ENCODE data around the gene MSRB1. TPM values are rescaled to one million over a fixed set of nuclear protein-coding genes. Genes with fewer than 3 reads are reported as not detected.
"Not testable (repeated sequence)": the region's sequence is repeated elsewhere in the genome, so short reads cannot be mapped to it uniquely, and the experiment has no call there.

MSRB1 gene
- polyA plus RNA-seq, 10 donors = 17.6 to 40.8 (median 27.6) TPM

DNA sequence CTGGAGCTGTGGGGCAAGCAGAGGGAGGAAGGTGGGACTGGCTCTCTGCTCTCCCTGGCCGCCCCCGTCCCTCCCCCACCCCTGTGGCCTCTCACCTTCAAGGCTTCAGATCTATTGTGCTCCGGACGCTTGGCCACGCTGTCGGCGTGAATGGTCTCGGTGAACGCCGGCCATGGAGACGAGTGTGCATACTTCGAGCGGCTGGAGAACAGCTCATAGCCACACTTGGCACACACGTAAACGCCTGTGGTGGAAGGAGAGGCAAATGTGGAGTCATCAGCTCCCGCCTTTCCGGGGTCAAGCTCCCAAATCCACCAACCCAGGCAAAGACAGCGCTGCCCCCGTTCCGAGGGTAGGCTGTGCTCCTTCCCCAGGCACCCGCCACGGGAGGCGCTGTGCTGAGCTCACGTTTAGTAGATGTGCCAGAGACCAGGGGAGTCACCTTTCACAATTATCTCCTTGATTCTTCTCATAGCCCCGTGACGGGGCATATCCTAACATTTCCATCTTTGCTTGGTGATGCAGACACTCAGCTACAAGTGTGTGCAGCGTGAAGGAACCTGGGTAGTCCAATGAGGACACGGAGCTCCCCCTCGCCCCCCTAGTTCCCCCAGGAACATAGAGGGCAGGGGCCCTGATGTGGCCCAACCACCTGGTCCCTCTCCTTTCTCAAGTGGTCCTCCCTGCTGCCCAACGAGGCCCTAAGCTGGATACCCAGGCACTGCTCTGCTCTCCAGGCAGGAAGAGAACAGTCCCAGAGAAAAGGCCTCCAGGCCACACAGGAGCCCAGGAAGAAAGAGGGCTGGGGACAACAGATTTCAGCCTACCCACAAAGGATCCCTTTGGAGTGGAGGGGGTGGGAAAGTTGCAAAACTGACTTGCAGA, 1.6 kb downstream of the MSRB1 start:
- no peak for DNase-seq

DNA sequence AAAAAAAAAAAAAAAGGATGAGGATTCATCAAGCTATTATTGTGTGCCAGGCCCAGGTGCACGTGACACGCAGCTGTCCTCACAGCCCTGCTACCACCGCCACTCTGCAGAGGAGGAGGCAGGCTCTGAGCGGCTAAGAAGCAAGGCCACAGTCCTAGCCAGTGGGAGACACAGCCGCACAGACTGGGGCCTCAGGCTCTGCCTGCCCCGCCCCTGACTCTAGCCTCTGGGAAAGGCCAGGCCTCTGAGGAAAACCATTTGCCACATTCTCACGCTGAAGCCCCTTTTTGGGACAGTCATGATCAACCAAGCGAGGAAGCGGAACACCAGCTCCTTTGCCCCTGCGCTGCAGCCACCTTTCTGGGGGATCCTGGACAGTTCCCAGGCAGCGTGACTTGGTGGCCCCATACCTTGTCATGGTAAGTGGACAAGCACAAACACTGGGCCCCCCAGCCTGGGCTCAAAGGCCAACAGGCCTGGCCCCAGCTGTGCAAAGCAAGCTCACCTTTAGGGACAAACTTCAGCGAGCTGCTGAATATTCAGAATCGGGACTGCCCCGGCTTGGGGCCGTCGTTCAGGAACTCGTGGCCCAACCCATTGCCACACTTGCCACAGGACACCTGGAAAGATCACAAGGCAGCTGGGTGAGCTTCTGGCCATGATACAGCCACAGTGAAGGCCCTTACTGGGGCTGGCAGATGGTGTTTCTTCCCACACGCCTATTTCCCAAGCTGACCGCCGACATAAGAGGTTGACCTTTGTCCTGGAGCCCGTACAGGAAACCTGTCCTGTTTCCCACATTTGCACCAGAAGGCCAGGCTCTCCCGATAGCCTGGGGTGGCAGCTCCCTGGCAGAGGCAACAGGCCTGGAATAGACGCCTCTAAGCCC, 2.5 kb downstream of the MSRB1 start:
- DNase-seq = no peak

DNA sequence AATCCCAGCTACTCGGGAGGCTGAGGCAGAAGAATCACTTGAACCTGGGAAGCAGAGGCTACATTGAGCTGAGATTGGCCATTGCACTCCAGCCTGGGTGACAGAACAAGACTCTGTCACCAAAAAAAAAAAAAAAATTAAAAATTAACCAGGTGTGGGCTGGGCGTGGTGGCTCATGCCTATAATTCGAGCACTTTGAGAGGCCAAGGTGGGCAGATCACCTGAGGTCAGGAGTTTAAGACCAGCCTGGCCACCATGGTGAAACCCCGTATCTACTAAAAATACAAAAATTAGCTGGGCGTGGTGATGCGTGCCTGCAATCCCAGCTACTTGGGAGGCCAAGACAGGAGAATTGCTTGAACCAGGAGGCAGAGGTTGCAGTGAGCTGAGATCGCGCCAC, 3.2 kb downstream of the MSRB1 start:
- DNase-seq = not testable (repeated sequence)

DNA sequence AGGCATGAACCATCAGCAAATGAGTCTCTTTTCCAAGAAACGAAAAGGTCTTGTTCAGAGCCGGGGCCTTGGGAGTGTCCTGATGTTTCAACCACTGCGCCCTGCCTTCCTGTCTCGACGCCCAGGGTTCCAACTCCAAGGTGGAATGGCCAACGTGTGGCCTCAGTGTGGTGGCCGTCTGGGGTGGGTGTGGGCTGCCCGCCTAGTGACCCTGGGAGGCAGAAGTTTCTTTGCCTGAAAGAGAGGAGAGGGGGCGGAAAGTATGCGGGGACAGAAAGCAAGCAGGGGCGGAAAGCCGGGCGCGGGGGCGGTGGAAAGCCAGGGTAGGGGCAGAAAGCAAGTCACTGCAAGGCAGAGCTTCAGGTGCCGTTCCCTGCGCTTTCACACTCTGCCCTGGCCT, 4.1 kb downstream of the MSRB1 start:
- no peak for DNase-seq

DNA sequence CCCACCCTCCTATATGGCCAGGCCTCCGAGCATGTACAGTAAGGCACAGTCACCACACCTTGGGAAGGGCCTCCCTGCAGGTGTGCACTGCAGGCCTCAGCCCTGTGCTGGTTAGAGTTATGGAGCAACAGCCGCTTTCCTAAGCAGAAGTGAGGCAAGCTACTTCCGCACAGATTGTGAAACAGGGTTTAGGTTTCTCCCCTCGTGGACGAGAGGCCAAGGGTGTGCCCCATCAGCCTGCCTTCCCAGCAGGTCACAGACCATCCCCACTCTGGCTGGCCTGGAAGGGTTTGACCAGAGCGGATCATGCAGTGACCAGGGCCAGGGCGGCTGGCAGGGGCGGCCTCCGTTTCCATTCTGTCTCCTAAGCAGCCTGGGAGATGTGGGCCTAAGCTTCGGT, 4.7 kb downstream of the MSRB1 start:
- DNase-seq = no peak

DNA sequence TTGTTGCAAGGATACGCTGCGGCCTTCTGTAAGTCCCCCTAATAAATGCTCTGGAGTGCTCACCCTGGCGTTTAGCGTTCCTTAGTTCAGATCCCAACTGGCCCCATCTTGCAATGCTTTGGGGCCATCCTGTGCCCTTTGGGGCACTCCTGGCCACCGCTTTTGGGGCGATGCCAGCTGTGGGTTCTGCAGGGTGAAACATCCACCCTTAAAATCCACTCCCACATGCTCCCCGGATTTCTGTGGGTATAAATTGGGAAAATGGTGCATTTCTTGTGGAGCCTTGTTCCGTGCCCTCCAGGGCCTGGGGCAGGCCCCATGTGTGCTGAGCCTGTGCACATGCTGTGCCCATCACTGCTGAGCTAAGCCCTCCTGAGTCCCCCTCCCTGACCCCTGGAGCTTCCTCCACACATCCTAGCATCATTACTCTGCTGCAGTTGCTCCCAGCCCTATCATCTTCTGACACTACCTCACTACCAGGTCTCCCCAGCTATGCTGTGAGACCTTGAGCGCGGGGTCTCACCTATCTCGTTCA, 6.0 kb downstream of the MSRB1 start:
- DNase-seq = no peak

DNA sequence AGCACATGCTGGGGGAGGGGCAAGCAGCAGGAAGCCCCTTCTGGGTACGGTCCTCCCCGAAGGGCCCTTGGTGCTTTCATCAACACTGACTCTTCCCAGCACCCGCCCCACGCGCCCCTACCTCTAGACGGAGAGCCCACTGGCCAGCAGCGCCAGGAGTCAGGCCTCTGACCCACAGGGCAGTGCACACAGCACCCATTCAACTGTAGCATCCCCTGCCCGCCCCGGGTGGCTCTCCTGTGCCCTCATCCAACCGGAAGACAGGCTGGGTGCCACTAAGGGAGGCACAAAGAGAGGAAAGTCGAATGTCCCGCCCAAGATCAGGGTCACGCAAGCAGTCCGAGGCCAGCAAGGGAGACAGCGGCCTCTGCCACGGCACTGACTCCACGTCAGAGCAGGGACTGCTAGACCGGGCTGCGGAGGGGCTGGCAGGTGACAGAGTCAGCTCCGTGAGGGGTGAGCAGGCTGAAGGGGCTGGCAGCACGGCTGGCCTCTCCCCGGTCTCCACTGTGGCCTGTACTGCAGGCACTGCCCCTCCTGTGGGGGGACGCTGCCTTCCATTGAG, 9.8 kb downstream of the MSRB1 start:
- no peak for DNase-seq

DNA sequence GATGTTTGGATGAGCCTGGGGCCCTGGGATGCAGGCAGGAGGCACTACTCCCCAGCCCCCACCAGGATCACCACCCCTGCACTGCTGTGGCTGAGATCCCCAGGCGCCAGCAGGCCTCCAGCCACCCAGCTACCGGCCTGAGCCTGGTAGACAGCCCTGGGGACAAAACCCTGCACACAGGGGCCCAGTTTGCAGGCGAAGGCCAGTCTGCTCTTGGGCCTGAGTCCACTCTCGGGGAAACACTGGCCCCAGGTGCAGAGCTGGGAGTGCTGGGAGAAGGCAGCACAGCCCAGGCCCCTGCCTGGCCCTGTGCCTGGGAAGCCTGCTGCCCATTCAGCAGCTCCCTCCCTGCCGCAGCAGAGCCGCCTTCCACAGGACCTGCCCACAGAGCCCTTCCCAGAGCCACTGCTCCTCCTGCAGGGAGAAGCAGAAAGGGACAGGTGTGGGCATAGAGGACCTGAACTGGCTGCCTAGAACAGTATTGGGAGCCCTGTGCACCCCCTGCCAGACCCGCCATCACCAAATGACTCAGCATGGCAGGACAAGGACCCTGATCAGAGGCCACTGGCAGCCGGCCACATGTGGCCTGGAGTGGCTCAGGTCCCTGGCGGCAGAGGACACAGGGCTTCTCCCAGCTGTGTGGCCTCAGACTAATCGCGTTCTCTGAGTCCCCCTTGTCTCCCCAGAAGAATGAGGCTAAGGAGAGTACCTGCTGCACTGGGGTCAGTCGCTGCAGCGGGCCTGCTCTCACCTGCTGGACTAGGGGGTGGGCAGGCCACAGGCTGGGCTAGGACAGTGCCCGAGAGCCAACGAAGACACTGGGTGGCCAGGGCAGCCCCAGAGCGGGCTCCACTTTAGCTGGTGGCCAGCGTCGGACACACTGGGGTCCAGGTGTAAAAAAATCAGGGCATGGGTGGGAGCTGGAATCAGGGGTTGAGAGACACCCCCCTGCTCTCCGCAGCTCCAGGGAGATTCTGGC, 10.7 kb downstream of the MSRB1 start:
- no peak for DNase-seq

DNA sequence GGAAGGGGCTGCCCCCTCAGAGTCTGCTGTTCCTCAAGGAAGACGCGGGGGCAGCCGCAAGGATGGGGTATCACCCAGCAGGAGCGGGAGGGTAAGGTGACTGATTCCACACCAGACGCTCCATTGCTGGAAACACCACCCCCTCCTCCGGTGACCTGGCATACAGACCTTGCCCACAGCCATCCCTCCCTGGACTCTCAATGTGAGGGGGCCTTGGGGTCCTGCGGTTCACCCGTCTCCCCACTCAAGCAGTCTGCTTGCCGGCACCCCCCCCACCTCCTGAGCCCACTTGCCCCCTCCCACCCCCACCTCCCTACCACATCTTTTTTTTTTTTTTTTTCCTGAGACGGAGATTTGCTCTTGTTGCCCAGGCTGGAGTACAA, 12.7 kb downstream of the MSRB1 start:
- no peak for DNase-seq

DNA sequence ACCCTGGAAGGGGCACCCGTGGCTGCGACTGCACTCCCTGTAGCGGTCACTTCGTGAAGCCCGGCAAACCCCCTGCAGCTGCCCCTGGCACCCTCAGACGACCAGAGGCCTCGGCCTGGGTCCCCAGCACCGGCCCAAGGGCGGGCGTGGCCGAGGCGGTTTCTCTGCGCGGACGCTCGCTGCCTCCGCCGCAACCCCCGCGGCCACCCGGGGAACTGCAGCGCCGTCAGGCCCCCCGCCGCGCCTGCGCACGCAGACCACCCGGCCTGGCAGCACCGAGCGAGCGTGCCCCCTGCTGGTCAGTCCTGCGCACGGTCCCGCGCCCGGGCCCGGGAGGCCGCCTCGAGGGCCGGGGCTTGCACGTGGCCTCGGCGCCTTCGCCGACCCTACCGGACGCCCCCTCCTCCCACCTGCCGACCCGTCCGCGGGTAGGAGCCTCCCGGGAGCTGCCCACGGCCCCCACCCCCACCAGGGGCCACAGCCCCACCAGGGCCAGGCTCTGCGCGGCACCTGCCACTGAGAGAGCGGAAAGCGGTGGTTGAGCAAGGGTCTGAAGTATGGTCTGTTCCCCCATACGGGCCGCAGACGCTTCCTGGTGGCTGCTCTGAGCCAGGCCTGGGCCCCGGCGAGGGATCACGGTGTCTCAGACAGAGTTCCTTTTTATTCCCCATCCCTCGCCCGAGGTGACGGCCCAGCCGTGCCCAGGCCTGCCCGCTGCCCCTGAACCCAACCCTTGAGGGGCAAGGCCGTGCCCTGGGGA, 13.2 kb downstream of the MSRB1 start:
- DNase-seq = peak; percentile 81 to 94 (median 91)

DNA sequence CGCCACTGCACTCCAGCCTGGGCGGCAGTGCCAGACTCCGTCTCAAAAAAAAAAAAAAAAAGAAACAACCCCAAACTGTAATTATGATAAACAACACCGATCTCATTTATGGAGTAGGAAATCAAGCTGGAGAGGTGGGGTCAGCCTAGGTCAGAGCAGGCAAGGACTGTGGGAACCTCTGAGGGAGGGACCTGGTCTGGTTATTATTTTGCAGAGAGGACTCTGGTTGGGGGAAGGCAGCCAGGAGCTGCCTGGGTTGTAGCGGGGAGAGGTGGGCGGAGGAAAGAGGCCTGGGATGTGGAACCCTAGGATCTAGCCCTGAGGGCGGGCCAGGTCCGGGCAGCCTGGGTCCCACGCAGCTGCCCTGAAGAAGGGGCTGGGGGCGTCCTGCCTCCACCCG, 13.9 kb downstream of the MSRB1 start:
- peak in 1 of 3 donors; percentile 63 for DNase-seq

DNA sequence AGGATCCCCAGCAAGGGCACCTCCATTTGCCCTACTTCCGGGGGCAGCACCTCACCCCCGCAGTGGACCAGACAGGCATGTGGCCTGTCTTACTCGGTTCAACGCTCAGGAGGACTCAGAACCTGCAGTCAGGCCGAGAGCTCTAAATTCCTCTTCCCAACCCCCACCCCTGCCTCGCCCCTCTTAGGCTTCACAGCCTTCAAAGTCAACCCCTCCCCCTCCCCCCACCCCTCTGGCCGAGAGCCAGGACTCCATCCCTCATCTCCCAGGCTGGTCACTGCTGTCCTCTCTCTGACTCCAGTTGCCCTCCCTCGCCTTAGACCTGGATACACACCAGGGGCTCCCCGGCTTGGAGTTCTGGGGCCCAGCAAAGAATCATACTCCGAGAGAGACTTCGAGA, 16.7 kb downstream of the MSRB1 start:
- no peak for DNase-seq

DNA sequence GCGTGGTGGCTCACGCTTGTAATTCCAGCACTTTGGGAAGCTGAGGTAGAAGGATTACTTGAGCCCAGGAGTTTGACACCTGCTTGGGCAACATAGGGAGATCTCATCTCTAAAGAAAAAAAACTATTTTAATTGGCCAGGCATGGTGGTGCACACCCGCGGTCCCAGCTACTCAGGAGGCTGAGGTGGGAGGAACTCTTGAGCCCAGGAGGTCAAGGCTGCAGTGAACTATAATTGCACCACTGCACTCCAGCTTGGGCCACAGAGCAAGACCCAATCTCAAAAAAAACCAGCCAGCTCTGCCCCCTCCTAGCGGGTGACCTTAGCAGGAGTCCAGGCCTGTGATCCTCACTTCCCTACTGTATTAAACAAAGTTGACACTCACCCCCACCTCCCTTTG, 18.9 kb downstream of the MSRB1 start:
- no peak for DNase-seq

DNA sequence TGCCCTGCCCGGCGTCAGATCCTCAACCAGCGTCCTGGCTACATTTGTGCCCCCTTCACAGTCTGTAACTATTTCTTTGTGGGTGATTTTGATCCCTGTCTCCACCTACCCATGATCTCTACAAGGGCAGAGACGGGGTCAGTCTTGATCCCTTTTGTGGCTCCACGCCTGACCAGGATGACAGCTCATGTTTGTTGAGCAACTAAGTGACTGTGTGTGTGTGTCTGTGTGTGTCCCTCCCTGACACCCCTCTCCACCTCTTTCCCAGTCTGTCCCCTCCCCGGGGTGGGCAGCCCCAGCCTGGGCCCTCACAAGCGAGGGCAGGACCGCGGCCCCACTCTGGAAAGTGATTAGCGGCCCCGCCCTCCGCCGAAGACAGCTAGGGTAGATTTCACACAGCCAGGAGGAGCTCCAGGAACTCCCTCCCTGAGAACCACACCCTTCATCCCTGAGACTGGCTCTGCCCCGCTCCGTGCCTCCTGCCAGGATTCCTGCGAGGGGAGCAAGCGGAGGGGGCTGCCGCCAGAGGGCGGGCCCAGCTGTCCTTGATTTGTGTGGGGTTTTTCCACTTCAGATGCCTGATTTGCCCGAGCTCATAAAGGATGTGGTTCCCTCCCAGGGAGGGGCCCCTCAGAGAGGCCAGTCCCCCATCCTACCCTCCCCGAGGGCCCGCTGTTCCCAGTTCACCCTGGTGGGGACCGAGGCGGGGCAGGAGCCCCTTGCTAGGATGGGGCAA, 19.5 kb downstream of the MSRB1 start:
- peak in 1 of 3 donors; percentile 63 for DNase-seq

DNA sequence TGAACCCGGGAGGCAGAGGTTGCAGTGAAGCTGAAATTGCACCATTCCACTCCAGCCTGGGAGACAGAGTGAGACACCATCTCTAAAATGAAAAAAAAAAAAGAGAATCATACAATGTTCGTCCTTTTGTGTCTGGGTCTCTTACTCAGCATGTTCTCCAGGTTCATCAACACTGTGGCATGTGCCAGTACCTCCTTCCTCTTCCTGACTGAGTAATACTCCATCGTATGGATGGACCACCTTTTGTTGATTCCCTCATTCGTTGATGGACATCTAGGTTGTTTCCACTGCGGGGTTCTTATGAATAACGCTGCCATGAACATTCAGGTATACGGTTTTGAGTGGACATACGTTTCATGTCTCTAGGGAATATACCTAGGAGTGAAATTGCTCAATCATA, 20.6 kb downstream of the MSRB1 start:
- DNase-seq = no peak

DNA sequence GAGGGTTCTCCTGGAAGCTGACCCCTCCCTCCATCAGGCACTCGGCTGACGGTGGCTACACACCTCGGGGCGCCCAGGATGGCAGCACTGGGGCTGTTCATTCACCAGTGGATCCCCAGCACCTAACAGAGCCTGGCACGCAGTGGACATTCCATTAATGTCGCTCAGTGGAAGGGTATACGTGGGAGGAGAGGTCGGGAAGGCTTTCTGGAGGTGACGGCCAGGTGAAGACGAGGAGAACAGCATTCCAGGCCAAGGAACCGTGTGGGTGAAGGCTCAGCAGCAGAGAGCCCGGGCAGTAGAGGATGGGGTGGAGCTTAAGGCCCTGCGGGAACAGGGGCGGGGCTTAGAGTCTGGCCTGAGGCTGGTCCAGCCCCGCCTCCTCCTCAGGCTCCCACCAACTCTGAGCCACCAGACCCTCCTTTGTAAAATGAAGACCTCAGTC, 22.2 kb downstream of the MSRB1 start:
- no peak for DNase-seq

DNA sequence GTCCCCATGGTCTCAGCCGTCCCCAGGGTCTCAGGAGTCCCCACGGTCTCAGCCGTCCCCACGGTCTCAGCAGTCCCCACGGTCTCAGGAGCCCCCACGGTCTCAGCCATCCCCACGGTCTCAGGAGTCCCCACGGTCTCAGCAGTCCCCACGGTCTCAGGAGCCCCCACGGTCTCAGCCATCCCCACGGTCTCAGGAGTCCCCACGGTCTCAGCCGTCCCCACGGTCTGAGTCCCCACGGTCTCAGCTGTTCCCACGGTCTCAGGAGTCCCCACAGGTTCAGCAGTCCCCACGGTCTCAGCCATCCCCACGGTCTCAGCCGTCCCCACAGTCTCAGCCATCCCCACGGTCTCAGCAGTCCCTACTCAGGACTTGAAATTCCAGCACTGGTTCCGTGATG, 22.9 kb downstream of the MSRB1 start:
- not testable (repeated sequence) for DNase-seq

DNA sequence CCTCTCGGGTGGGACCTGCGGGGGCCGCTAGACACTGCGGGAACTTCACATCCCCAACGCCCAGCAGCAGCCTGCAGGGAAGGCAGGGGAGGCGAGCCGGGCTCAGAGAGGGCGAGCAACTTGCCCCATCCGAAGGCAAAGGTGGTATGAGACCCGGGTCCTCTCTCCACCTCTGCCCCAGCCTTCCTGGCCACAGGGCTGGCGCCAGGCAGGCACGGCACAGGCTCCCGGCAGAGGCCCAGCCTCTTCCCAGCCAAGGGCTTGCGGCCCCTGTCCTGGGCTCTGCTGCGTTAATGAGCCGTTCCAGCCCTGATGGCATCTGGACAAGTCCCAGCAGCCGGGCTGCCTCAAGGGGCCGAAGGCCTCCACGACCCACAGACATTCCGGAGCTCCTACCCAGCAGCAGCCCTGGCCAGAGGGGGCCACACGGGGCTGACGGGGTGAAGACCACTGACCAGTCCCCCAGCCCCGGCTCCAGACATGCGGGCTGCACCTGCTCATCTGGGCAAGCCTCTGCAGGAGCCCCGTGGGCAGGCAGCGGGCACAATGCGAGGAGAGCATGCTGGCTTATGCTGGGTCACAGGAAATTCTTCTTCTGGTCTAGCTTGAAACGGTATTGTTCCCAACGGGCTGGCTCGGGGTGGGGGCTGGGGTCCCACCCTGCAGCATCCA, 23.5 kb downstream of the MSRB1 start:
- DNase-seq = no peak
